Eye (tissue), 1 donor: ENCODE data around the gene CD96.
A peak's percentile ranks its signal among the peaks of the same experiment; 100 is the strongest.
"Not testable (repeated sequence)": the region's sequence is repeated elsewhere in the genome, so short reads cannot be mapped to it uniquely, and the experiment has no call there.

Experiments
- DNase-seq: peaks from one replicate; pipeline ENCODE4 v3.0.0-alpha.2; 2015

The CD96 gene

DNA sequence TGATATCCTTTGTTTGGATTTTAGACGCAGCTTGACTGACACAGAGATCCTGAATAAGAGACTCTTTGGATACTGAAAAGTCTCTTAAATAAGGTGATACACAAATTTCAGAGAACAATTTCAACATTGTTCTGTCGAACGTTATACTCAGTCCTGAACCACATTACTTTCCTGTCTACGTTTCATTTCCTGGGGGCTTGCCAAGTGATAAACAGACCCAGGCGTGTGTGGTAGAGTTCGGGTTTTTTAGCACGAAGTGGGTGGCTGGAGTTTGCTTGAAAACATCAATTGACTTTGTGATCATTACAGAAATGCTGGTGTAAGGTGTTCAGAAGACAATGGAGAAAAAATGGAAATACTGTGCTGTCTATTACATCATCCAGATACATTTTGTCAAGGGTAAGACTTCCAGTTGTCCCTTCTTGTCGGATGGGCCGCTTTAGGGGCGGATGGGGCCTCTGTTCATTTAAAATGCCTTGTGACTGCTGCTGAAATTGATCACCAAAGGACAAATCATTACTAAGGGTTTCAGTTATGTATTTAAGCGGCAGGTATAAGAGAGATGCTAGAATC is at the start of gene CD96:
CD96 (plus strand) TSS at position 287 of the 573 bp plus-strand sequence; CDS start at position 339, 52 bp downstream.
- DNase-seq: no peak

DNA sequence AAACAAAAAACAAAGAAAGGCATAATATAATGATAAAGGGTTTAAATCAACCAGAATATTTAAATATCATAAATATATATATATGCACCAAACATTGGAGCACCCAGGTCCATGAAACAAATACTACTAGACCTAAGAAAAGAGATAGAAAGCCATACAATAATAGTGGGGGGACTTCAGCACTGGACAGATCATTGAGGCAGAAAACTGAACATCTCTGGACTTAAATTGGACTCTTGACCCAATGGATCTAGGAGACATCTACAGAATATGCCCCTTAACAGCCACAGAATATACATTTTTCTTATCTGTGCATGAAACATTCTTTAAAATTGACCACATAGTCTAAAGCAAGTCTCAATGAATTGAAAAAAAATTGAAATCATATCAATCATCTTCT is 48.7 kb upstream of the CD96 start:
- no peak for DNase-seq

- DNase-seq: no peak
Measured at GRCh38 chr3:111496894-111497559, 45.0 kb upstream of the CD96 start.

DNA sequence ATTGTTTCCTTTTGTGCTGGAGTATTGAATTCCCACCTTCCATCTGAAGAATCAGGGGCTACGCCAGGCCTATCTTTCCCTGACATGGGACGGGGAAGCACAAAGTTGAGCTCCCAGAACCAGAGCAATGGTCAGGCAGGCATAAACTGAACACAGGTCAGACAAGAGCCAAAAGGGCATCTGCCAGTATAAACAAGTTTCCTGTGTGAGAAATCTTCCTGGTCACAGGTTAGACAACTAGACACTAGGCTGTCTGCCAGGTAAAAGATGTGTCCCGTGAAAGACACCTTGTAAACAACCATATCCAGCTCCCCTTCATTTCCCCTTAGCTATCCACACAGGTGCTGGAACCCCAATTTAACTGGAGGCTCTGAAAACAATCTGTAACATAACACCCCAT is 44.0 kb upstream of the CD96 start:
- DNase-seq: no peak

DNA sequence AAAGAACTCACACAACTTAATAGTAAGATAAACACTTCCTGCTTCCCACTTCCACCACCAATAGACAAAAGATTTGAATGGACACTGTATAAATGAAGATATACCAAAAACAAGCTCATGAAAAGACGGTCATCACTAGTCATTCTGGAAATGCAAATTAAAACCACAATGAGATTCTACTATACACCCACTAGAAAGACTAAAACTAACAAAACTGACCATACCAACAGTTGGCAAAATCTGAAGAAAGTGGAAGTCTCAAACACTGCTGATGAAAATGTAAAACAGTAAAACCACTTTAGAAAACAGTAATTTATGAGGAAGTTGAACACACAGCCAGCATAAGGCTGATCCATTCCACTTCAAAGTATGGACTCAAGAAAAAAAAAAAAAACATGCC is 35.6 kb upstream of the CD96 start:
- DNase-seq: no peak

GRCh38 chr3:111509308-111509707 is 32.7 kb upstream of the CD96 start:
- no peak for DNase-seq

DNA sequence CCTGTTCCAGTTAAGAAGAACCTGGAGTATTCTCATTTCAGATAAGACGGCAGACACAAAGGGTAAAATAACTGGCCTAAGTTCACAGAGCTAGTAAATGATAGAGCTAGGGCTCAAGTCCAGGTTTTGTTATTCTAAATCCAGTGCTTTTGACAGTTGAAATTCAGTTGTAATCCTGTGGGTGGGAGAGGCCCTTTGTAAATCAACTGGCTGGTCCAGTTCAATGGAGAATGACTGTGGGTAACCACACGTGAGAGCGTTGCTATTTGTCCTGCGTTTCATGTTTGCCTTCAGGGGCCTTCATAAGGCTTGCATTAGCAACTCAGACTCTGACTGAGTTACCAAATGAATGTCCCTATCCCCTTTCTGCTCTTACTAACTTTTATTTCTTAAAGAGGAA is 24.2 kb upstream of the CD96 start:
- peak; percentile 29 for DNase-seq

GRCh38 chr3:111519178-111519855 is 22.7 kb upstream of the CD96 start:
- DNase-seq: peak; percentile 77

GRCh38 chr3:111521891-111522290 is 20.1 kb upstream of the CD96 start:
- no peak for DNase-seq

DNA sequence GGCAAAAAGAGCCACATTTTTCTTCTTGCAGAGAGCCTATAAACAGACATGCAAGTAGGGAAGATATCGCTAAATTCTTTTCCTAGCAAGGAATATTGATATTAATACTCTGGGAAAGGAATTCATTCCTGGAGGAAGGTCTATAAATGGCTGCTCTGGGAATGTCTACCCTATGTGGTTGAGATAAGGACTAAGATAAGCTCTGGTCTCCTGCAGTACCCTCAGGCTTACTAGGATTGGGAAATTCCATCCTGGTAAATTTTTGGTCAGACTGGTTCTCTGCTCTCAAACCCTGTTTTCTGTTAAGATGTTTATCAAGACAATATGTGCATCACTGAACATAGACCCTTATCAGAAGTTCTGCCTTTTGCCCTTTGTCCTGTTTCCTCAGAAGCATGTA is 17.5 kb upstream of the CD96 start:
- DNase-seq: not testable (repeated sequence)

- no peak for DNase-seq
Measured at GRCh38 chr3:111531446-111531845, 10.6 kb upstream of the CD96 start.

- no peak for DNase-seq
Measured at GRCh38 chr3:111534701-111535100, 7.3 kb upstream of the CD96 start.

GRCh38 chr3:111538111-111538510 is 3.9 kb upstream of the CD96 start:
- DNase-seq: no peak

GRCh38 chr3:111538681-111539083 is 3.3 kb upstream of the CD96 start:
- no peak for DNase-seq

DNA sequence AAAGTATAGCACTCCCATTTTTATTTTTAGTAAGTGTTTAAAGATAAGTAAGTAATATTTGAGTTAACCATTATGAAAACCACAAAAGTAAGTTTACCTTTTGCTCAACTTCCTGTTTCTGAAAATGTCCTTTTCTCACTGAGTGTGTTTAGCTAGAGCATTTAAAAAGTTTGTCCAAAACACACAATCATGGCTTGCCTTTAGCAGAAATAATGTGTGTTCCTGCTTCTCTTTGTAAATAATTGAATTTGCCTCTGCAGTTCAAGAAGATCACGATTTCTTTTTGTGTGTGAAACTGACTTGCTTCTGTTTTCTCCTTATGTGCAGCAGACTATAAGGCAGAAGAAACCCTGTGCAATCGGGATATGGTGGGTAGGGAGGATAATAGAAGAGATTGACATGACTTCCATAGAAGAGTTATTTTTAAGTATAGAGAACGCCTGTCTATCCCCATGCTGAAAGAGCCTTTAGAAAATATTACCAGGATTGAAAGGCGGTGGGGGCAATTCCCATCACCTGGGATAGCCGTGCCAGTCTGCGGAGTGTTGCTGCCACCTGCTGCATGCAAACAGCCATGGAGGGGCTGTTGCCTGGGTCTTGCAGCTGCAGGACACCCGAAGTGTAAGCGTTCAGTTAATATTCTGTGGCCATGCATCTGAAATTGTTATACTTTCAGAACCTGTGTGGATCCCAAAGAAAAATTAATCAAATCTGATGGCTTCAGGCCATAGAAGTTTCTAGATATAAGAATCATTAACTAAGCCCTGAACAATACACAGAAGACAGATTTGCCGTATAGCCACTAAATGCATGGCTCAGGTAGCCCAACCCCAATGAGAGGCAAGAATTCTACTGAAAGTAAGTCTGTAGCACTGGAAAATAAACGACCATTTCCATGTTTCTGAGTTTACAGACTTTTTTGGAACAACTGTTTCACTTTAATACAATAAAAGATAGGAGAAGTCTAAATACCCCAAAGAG is 2.4 kb upstream of the CD96 start:
- peak; percentile 81 for DNase-seq

- DNase-seq: no peak
Measured at GRCh38 chr3:111541391-111541790, 606 bp upstream of the CD96 start.

- DNase-seq: no peak
Measured at GRCh38 chr3:111542611-111543300, 759 bp downstream of the CD96 start.

GRCh38 chr3:111545349-111545748 is 3.4 kb downstream of the CD96 start:
- no peak for DNase-seq

GRCh38 chr3:111547631-111548030 is 5.6 kb downstream of the CD96 start:
- DNase-seq: no peak

- no peak for DNase-seq
Measured at GRCh38 chr3:111548092-111548491, 6.1 kb downstream of the CD96 start.

GRCh38 chr3:111548756-111549155 is 6.8 kb downstream of the CD96 start:
- DNase-seq: no peak

DNA sequence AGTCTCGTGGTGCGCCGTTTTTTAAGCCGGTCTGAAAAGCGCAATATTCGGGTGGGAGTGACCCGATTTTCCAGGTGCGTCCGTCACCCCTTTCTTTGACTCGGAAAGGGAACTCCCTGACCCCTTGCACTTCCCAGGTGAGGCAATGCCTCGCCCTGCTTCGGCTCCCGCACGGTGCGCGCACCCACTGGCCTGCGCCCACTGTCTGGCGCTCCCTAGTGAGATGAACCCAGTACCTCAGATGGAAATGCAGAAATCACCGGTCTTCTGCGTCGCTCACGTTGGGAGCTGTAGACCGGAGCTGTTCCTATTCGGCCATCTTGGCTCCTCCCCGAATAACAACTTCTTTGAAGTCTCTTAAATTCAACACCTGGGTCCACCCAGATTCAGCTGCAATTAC is 19.9 kb downstream of the CD96 start:
- not testable (repeated sequence) for DNase-seq

GRCh38 chr3:111566844-111567243 is 24.8 kb downstream of the CD96 start:
- DNase-seq: no peak
